CD4-positive, alpha-beta T cell treated with Interleukin-6 for 4 hours (primary cell): Measurements from ENCODE around the gene PPP1R2C.

ENCODE experiments used
- DNase-seq: peaks from one replicate; pipeline ENCODE4 v3.0.0-alpha.2; 2020; ENCODE audit warnings: mixed read lengths

PPP1R2C gene

GRCh38 chrX:42778096-42778495, at the start of gene PPP1R2C:
PPP1R2C (minus strand) TSS chrX:42778163; CDS start chrX:42778079, 84 bp downstream.
- peak; percentile 52 for DNase-seq

GRCh38 chrX:42825201-42825600, 47.2 kb upstream of the PPP1R2C start:
- no peak for DNase-seq

- no peak for DNase-seq
Measured at GRCh38 chrX:42824541-42824940, 46.6 kb upstream of the PPP1R2C start.

- no peak for DNase-seq
Measured at GRCh38 chrX:42823443-42823842, 45.5 kb upstream of the PPP1R2C start.

- no peak for DNase-seq
Measured at GRCh38 chrX:42821803-42822443, 44.0 kb upstream of the PPP1R2C start.

- DNase-seq = no peak
Measured at GRCh38 chrX:42818151-42818921, 40.4 kb upstream of the PPP1R2C start.

GRCh38 chrX:42809569-42809968, 31.6 kb upstream of the PPP1R2C start:
- no peak for DNase-seq

GRCh38 chrX:42807393-42807792, 29.4 kb upstream of the PPP1R2C start:
- no peak for DNase-seq

- DNase-seq = no peak
Measured at GRCh38 chrX:42804524-42804923, 26.6 kb upstream of the PPP1R2C start.

- DNase-seq = no peak
Measured at GRCh38 chrX:42803320-42803719, 25.4 kb upstream of the PPP1R2C start.

- DNase-seq = no peak
Measured at GRCh38 chrX:42797651-42798269, 19.8 kb upstream of the PPP1R2C start.

GRCh38 chrX:42783451-42783850, 5.5 kb upstream of the PPP1R2C start:
- no peak for DNase-seq

- DNase-seq = no peak
Measured at GRCh38 chrX:42776195-42776594, 1.8 kb downstream of the PPP1R2C start.

- DNase-seq = no peak
Measured at GRCh38 chrX:42772874-42773273, 5.1 kb downstream of the PPP1R2C start.

GRCh38 chrX:42771506-42772335, 6.2 kb downstream of the PPP1R2C start:
- no peak for DNase-seq

- DNase-seq = no peak
Measured at GRCh38 chrX:42770566-42770965, 7.4 kb downstream of the PPP1R2C start.

GRCh38 chrX:42759881-42760280, 18.1 kb downstream of the PPP1R2C start:
- DNase-seq = no peak

GRCh38 chrX:42755815-42756214, 22.1 kb downstream of the PPP1R2C start:
- DNase-seq = no peak

- no peak for DNase-seq
Measured at GRCh38 chrX:42754603-42755002, 23.4 kb downstream of the PPP1R2C start.

- no peak for DNase-seq
Measured at GRCh38 chrX:42754115-42754514, 23.8 kb downstream of the PPP1R2C start.

GRCh38 chrX:42752730-42753129, 25.2 kb downstream of the PPP1R2C start:
- DNase-seq = no peak

- DNase-seq = no peak
Measured at GRCh38 chrX:42751573-42751972, 26.4 kb downstream of the PPP1R2C start.
